HG03439 (cell line): Measurements from ENCODE around the gene SGCD.

Experiments used
- ATAC-seq: cut with Tn5 transposase; IDR thresholded peaks from one replicate; pipeline ENCODE4 v1.9.1; 2021; ENCODE audit warnings: mild to moderate bottlenecking, moderate library complexity; ENCODE audit not compliant: unreplicated experiment

The SGCD gene

DNA sequence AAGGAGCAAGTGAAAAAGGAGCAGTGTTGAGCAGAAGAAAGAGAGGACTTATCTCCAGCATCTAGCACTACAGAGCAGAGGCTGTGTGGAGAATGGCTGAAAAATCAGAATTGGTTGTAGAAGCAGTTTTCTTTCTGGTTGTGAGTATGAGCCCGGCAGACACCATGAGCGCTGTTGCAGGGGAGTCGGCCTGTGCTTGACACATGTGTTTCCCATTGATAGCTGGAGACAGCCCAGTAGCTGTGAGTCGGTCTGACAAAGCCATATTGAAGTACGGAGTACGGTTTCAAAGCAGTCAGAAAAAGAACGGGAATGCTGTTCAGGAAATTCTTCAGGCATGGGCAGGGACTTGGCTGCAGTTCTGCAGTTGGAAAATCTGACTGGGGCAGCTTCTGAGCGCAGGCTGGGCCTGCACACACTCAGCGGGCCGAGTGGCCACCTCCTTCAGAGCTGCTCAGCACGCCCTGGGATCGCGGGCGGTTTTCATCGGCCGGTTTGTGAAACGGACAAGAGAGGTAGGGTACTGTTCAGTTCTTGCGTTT lies at the start of gene SGCD:
SGCD (plus strand) TSS at position 447 of the 542 bp plus-strand sequence.
- no peak for ATAC-seq

DNA sequence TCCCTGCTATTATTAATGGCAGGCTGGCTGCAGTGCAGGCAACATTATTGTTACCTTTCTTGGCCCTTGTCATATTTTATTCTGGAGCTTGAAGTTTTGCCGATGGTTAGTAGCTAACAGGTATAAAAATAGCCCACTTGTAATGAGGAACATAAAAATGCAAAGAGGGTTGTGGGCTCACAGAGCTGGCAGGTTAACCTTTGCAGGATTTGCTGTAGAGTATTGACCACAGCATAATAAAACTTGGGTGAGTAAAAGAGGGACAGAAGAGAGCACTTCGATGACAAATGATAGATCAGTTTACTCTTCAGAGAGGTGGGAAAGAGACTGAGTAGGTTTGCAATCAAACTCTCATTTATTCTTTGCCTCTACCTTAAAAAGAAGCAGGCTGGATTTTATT lies 49.7 kb upstream of the SGCD start:
- no peak for ATAC-seq

GRCh38 chr5:156295431-156295830 lies 31.5 kb upstream of the SGCD start:
- ATAC-seq: no peak

GRCh38 chr5:156310115-156310514 lies 16.8 kb upstream of the SGCD start:
- no peak for ATAC-seq

GRCh38 chr5:156312897-156313694 lies 13.9 kb upstream of the SGCD start:
- no peak for ATAC-seq

GRCh38 chr5:156314416-156314815 lies 12.5 kb upstream of the SGCD start:
- ATAC-seq: no peak

GRCh38 chr5:156322666-156323065 lies 4.3 kb upstream of the SGCD start:
- no peak for ATAC-seq

DNA sequence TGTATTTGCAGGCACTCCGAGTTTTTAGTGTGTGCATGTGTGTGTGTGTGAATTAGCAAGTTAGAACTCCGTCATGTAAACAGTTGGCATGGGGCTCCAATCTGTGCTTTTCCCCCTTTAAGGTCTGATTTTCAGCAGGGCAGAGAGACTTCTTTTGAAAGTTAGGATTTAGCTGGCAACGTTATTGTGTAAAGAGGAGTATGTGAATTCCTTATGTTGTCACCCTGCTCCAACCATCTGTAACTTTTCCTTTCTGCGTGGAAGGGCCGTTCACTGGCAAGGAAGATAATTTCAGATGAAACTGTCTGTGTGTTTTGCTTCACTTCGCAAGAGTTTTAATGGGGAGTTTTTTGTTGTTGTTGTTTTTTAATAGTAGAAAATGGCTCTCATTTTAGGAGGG lies 332 bp downstream of the SGCD start:
- ATAC-seq: no peak

DNA sequence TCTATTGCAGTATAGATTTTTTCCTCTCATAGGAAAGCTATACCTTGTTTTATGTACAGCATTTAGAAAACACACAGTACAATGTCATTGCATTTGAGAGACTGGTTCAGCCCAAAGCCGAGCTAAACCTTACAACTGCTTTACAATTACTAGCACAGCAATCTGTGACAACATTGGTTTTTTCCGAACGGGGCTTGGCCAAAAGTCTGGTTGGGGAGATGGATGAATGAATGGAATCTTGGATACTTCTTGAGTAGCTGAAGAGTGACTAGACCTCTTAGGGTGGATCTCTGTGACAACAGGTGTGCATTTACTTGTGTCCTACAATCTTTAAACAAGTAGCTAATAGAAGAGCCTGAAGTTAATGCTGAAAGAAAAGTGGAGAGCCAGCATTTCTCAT lies 1.2 kb downstream of the SGCD start:
- no peak for ATAC-seq

GRCh38 chr5:156328766-156329165 lies 1.8 kb downstream of the SGCD start:
- no peak for ATAC-seq

DNA sequence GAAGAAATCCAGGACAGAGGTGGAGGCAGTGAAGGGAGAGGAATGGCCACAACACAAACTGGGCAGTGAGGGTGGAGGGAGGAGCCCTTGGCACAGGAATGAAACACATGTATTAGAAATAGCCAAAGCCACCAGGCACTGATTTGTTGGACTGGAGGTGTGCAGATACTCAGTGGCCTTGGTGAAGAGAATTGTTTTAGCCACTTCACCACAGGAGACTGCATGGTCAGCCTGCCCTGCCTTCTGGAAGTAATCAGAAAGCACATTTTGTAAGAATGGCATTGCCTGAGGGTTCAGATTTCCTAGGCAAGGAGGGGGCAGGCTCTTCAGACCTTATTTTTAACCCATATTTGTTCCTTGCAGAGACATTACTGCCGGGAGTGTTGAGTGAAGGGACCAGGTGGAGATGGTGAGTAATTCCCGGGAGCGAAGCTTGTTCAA lies 2.2 kb downstream of the SGCD start:
- ATAC-seq: no peak

GRCh38 chr5:156330141-156330870 lies 3.3 kb downstream of the SGCD start:
- no peak for ATAC-seq

DNA sequence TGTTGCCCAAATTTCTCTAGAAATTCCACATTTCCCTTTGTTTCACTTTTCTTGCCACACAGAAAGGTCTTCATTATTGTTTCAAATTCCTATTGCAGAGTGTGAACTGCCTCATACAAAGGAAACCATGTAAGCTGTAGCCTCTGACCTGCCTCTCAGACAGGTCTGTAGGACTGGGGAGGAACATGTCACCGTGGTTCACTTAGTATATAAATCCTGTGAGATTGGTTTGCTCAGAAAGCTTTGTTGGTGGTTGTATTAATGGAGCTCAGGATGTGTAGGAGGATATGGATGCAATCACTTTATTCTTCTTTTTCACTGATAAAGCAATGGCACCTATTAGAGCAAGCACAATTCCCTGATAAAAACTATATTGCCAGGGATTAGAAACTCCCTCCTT lies 4.2 kb downstream of the SGCD start:
- ATAC-seq: no peak

DNA sequence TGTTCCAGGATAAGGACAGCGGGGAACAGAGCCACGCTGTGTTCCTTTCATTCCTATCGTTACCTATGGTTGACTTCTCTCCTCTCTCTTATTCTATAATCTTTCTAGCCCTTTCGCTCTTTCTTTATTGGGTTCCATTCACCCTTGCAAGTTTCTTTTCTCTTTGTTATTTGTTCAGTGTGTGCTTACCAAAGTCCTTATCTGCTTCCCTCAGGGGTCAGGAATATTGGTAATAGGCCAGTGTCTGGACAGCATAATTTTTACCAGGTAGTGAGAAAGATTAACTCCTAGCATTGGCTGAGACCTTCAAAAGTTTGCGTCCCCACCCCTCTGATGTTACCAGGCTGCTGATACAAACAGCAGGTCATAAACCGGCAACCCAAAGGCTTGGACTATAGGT lies 4.9 kb downstream of the SGCD start:
- no peak for ATAC-seq

DNA sequence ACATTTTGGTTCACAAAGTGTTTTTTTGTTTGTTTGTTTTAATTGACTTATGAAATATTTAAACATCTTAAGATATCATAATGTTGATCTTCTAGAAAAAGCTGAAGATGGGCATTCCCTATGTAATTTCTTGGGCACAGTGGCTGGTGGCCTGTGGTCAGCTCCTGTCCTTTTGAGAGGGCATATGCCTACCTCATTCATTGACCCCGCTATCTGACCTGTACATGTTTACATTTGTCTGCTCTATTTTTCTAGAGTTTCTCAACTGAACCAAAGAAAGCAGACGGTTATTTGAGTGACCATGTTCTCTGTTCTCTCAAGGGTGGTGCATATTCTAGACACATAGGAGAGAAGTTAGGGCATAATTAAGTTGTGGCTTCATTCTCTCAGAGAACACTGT lies 5.3 kb downstream of the SGCD start:
- ATAC-seq: no peak

DNA sequence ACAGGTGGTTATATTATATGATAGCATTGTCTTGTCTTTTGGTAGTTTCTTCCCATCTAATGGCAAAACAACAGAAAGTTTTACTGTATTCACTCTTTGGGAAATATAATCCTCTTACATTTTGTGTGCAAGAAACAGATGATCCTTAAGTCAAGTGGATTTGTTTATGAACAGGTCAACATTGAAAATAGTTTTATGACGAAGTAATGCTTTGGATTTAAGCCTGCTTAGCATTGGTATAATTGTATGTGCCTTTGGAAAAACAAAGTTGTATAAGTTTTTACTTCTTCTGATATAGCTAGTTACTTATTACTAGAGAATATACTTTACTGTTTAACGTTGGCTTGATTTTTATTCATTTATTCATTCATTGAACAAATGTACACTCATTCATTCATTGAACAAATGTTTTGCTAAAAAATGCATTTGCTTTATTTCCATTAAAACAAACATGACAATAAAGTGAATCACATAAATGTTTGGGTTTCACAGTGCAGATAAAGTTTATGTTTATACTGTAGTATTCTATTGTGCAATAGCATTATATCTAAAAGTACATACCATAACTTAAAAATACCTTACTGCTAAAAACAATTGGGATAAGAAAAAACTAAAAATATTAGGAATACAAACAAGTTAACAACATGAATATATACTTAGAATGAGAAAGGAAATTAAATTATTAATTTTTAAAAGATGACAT lies 12.3 kb downstream of the SGCD start:
- no peak for ATAC-seq

DNA sequence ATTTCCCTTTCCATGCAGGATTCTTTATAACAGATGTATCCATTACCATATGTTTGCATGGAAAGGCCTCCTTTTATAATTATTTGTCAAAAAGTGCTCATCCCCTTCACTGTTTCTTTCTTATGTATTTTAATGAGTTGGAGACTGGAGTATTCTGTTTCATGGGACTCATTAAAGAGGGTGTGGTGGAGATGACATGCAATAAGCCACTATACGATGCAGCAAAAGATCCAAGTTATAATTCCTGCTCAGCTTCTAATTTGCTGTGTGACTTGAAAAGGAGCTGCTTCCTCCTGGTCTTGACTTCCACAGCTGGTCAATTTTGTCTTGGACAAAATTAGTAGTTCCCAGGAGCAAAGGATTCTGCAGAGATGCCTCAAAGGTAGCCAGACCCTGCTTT lies 13.9 kb downstream of the SGCD start:
- no peak for ATAC-seq

GRCh38 chr5:156350256-156350655 lies 23.3 kb downstream of the SGCD start:
- no peak for ATAC-seq

DNA sequence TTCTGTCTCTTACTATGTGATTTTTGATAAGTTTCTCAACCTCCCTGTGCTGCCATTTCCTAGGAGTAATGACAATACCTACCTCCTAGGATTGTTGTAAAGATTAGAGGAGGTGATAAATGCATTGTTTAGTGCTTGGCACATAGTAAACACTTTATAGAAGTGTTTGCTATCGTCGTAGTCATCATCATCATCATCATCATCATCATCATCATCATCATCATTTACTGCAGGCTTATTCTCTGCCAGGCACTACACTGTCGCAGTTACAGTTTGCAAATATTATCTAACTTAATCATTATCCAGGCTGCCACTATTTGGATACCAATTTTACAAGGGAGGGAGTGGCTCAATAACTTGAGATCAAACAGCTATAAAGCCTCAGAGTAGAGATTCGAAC lies 24.5 kb downstream of the SGCD start:
- ATAC-seq: no peak

- ATAC-seq: no peak
Measured at GRCh38 chr5:156354571-156354970, 27.6 kb downstream of the SGCD start.

DNA sequence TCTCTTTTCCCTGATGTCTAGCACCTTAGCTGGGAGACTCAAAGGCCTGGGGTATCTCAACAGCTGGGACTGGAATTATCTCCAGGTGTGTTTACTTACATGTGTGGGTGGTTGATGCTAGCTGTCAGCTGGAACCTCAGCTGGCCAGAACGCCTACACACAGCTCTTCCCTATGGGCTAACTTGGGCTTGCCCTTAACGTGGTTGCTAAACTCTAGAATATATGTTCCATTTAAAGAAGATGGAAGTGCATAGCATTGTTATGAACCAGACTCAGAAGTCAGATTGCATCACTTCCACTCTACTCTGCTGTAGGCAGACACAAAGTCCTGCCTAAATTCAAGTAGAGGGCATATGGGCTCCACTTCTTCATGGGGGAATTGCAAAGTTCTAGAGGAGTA lies 29.3 kb downstream of the SGCD start:
- ATAC-seq: peak; percentile 48
